ENCODE results near the gene MSANTD4. TPM values are rescaled to one million over a fixed set of nuclear protein-coding genes. Genes with fewer than 3 reads are reported as not detected.

MSANTD4 gene
- total RNA-seq, 2 experiments from 2014 or later = 10.3 to 11.3 TPM

- ChIA-PET CTCF (no interaction called here), POLR2A (no interaction called here)
- no peaks in the 10 kb centered on the region for H3K27me3 Mint-ChIP-seq
- no peak for DNase-seq
- intact Hi-C loops (cut with micrococcal nuclease) = no loop called here
- TF ChIP-seq CTCF (IDR thresholded peaks at IDR 0.05) = no peak
- H3K27ac Mint-ChIP-seq = no peak overlapping the region
- H3K4me3 Mint-ChIP-seq = no peak overlapping the region
- peaks cover 6% of the 10 kb centered on the region for H3K4me1 Mint-ChIP-seq (ENCODE audit: low read depth)
- no peak for ATAC-seq
- H3K9me3 Mint-ChIP-seq = peaks cover 23% of the 10 kb centered on the region
- H3K36me3 Mint-ChIP-seq (ENCODE audit: low read depth) = peaks cover 74% of the 10 kb centered on the region
These were observed 20.6 kb downstream of the MSANTD4 start for GRCh38 chr11:106001304-106002012.

- H3K4me3 Mint-ChIP-seq = no peak overlapping the region
- H3K27me3 Mint-ChIP-seq = no peaks in the 10 kb centered on the region
- H3K27ac Mint-ChIP-seq = no peak overlapping the region
- ChIA-PET CTCF (no interaction called here), POLR2A (interaction anchor here (0.6 kb wide), 1 partner anchor 908 kb away, joined by 3 read pairs; no protein-coding TSS in a partner anchor)
- peaks cover 34% of the 10 kb centered on the region for H3K36me3 Mint-ChIP-seq (ENCODE audit: low read depth)
- TF ChIP-seq CTCF (IDR thresholded peaks at IDR 0.05) = no peak
- ATAC-seq (no peak), DNase-seq (no peak)
- intact Hi-C loops (cut with micrococcal nuclease) = no loop called here
- H3K4me1 Mint-ChIP-seq (ENCODE audit: low read depth) = no peaks in the 10 kb centered on the region
- H3K9me3 Mint-ChIP-seq = peaks cover 15% of the 10 kb centered on the region
These were observed 30.2 kb downstream of the MSANTD4 start for GRCh38 chr11:105991888-105992287.

GRCh38 chr11:105989124-105989523 is 32.9 kb downstream of the MSANTD4 start:
- intact Hi-C loops (cut with micrococcal nuclease) = no loop called here
- ChIA-PET POLR2A (no interaction called here), CTCF (no interaction called here)
- Mint-ChIP-seq H3K27me3 (no peaks in the 10 kb centered on the region), H3K27ac (no peak overlapping the region), H3K4me3 (no peak overlapping the region), H3K9me3 (peaks cover 12% of the 10 kb centered on the region), H3K36me3 (ENCODE audit: low read depth) (peaks cover 11% of the 10 kb centered on the region), H3K4me1 (ENCODE audit: low read depth) (no peaks in the 10 kb centered on the region)
- no peak for TF ChIP-seq CTCF (IDR thresholded peaks at IDR 0.05)
- DNase-seq = no peak
- no peak for ATAC-seq

GRCh38 chr11:105988197-105988596 is 33.8 kb downstream of the MSANTD4 start:
- no peak for TF ChIP-seq CTCF (IDR thresholded peaks at IDR 0.05)
- ATAC-seq (no peak), DNase-seq (no peak)
- Mint-ChIP-seq H3K4me1 (ENCODE audit: low read depth) (no peaks in the 10 kb centered on the region), H3K27me3 (no peaks in the 10 kb centered on the region), H3K9me3 (peaks cover 6% of the 10 kb centered on the region), H3K4me3 (no peak overlapping the region), H3K36me3 (ENCODE audit: low read depth) (peaks cover 4% of the 10 kb centered on the region), H3K27ac (no peak overlapping the region)
- POLR2A ChIA-PET = no interaction called here
- intact Hi-C loops (cut with micrococcal nuclease) = no loop called here
- CTCF ChIA-PET = no interaction called here

- POLR2A ChIA-PET = no interaction called here
These were observed 35.5 kb downstream of the MSANTD4 start for GRCh38 chr11:105986554-105986953.

More at GRCh38 chr11:105986554-105986953, 35.5 kb downstream of the MSANTD4 start:
- intact Hi-C loops (cut with micrococcal nuclease) = no loop called here
- Mint-ChIP-seq H3K4me1 (ENCODE audit: low read depth) (no peaks in the 10 kb centered on the region), H3K27ac (no peak overlapping the region), H3K4me3 (no peak overlapping the region), H3K27me3 (no peaks in the 10 kb centered on the region), H3K9me3 (no peaks in the 10 kb centered on the region), H3K36me3 (ENCODE audit: low read depth) (no peaks in the 10 kb centered on the region)
- CTCF ChIA-PET = interaction anchor here (1.4 kb wide), 1 partner anchor 22 kb away, joined by 3 read pairs; no protein-coding TSS in a partner anchor
- ATAC-seq (no peak), DNase-seq (no peak)
- no peak for TF ChIP-seq CTCF (IDR thresholded peaks at IDR 0.05)
